Lung (tissue), 12 donors: ENCODE results near the gene TRERF1. TPM values are rescaled to one million over a fixed set of nuclear protein-coding genes. Genes with fewer than 3 reads are reported as not detected.

ENCODE experiments used
- ATAC-seq: fragments of 200-7000 bp; cut with Tn5 transposase; one replicate; pipeline ENCODE4 v1.9.1; 2020; ENCODE audit warnings: moderate number of reproducible peaks; ENCODE audit not compliant: insufficient read depth, low FRiP score
- DNase-seq, 3 donors: peaks; one replicate each; pipeline ENCODE4 v3.0.0-alpha.2; 2013 to 2017
- H3K27ac ChIP-seq, 2 donors: one replicate each; pipeline ENCODE4 v1.5.1; 2013; ENCODE audit warnings: mild to moderate bottlenecking in 2 of 2, moderate library complexity in 2 of 2, control low read depth in 1 of 2, inconsistent platforms in 1 of 2, low read depth in 1 of 2, low read length in 1 of 2
- H3K27me3 ChIP-seq, 3 donors: one replicate each; pipeline ENCODE4 v1.5.1; 2013; ENCODE audit warnings: low read length in 2 of 3; ENCODE audit not compliant: control insufficient read depth in 3 of 3, insufficient read depth in 3 of 3
- H3K36me3 ChIP-seq, 4 donors: one replicate each; pipeline ENCODE4 v1.5.1; 2013; ENCODE audit warnings: low read length in 4 of 4, mild to moderate bottlenecking in 1 of 4, moderate library complexity in 1 of 4; ENCODE audit not compliant: control insufficient read depth in 4 of 4, insufficient read depth in 4 of 4
- H3K4me1 ChIP-seq, 5 donors: one replicate each; pipeline ENCODE4 v1.5.1; 2013; ENCODE audit warnings: low read length in 5 of 5, mild to moderate bottlenecking in 2 of 5, moderate library complexity in 1 of 5; ENCODE audit not compliant: control insufficient read depth in 5 of 5, insufficient read depth in 5 of 5
- H3K4me3 ChIP-seq: one replicate; pipeline ENCODE4 v1.5.1; 2013; ENCODE audit warnings: mild to moderate bottlenecking, control low read depth, moderate library complexity
- H3K9ac ChIP-seq, 2 donors: one replicate each; pipeline ENCODE4 v1.5.1; 2013; ENCODE audit warnings: low read length in 2 of 2, control low read depth in 1 of 2; ENCODE audit not compliant: insufficient read depth in 1 of 2
- H3K9me3 ChIP-seq, 4 donors: one replicate each; pipeline ENCODE4 v1.5.1; 2013; ENCODE audit warnings: low read length in 3 of 4, mild to moderate bottlenecking in 1 of 4, moderate library complexity in 1 of 4; ENCODE audit not compliant: control insufficient read depth in 4 of 4, insufficient read depth in 3 of 4
- WGBS, 2 donors: extraction: QIAGEN DNeasy Blood & Tissue Kit; methylation state at CpG; one replicate each; pipeline ENCODE4 v1.1.7; 2013; 5-methylcytosine and 5-hydroxymethylcytosine counted together
- polyA plus RNA-seq, 2 donors: library from polyadenylated mRNA; stranded (reverse); fragments of 200-250 nt; gene quantifications; one replicate each; pipeline ENCODE4 v1.2.1, GENCODE V29; 2013
- total RNA-seq, 2 donors: library from RNA; depleted of rRNA in 1 of 2; stranded (reverse); fragments of >200 nt in 1 of 2; gene quantifications; one replicate each; pipeline ENCODE4 v1.2.1, GENCODE V29; 2014 to 2021
- TF ChIP-seq, protein P1 (sequence below): IDR thresholded peaks from 2 replicates; pipeline ENCODE4 v1.5.1; 2012; ENCODE audit warnings: mild to moderate bottlenecking; ENCODE audit errors: control extremely low read depth, extremely low read depth
- donor health status: control.
- donor health status: control.
- donor health status: Bipolar disorder and iron deficiency.
- donor health status: healthy.
- donor health status: DM: yes; HTN: yes; CAD: no.

TRERF1 gene
- total and polyA plus RNA-seq, 4 donors = 1.2 to 10.4 (median 3.3) TPM

DNA sequence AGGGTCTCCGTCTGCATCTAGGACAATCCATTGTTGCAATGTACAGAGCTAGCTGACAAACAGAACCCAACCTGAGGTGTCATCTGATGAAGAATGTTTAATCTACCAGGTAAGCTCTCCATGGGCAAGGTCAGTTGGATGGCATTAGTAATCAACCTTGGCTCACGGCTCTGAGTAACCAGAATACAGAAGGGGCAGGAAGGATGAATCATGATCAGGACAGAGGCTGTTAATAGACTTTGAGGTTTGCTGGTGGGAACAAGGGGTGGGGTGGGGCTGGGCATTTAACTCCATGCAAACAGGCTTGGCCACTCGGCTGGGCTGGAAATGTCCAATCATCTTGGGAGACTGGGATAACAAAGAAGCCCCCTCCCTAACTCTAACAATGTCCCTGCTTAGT lies 157.0 kb downstream of the TRERF1 start:
- Histone ChIP-seq H3K27me3 (no peaks in the 10 kb centered on the region), H3K4me3 (no peak overlapping the region), H3K9me3 (no peaks in the 10 kb centered on the region), H3K27ac (no peak overlapping the region), H3K9ac (no peak overlapping the region), H3K36me3 (peaks cover 0 to 2% (median 0%) of the 10 kb centered on the region in 4 donors), H3K4me1 (peaks cover 0 to 21% (median 8%) of the 10 kb centered on the region in 5 donors)
- ATAC-seq (no peak), DNase-seq (no peak)
- TF ChIP-seq, protein P1, sequence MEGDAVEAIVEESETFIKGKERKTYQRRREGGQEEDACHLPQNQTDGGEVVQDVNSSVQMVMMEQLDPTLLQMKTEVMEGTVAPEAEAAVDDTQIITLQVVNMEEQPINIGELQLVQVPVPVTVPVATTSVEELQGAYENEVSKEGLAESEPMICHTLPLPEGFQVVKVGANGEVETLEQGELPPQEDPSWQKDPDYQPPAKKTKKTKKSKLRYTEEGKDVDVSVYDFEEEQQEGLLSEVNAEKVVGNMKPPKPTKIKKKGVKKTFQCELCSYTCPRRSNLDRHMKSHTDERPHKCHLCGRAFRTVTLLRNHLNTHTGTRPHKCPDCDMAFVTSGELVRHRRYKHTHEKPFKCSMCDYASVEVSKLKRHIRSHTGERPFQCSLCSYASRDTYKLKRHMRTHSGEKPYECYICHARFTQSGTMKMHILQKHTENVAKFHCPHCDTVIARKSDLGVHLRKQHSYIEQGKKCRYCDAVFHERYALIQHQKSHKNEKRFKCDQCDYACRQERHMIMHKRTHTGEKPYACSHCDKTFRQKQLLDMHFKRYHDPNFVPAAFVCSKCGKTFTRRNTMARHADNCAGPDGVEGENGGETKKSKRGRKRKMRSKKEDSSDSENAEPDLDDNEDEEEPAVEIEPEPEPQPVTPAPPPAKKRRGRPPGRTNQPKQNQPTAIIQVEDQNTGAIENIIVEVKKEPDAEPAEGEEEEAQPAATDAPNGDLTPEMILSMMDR = no peak
- WGBS, 2 donors = 64% methylated on average over 3 of the region's 3 CpGs

DNA sequence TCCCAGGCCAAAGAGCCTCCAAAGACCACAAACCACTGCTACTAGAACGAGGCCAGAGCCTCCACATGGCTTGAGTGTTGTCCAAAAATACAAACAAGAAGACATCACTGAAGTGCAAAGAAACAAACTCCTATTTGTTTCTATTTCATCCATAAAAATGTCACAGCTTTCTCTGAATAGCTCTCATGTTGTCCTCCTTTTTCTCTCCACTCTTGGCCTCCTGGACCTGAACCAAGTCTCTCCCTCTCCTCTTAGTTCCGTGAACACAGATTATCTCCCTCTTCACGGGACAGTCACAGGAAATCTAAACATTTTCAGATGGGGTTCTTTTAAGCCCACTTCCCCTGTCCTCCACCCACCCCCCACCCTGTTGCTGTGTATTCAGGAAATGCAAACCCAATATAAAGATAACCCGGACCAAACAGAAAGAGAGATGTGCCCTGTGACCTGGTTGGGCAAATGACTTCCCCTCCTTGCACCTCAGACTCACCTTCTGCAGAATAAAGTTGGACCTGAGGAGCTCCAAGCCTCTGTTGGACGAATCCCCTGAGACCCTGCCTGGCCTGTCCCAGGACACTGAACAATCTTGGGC lies 158.2 kb downstream of the TRERF1 start:
- H3K27ac ChIP-seq = peak overlapping the region in 1 of 2 donors; percentile 55
- H3K36me3 ChIP-seq = no peaks in the 10 kb centered on the region
- DNase-seq (peak in 2 of 3 donors; percentile 48 to 77), ATAC-seq (no peak)
- H3K27me3 ChIP-seq = no peaks in the 10 kb centered on the region
- peaks cover 0 to 30% (median 12%) of the 10 kb centered on the region in 5 donors for H3K4me1 ChIP-seq
- 45 to 47% methylated on average over 5 of the region's 5 CpGs for WGBS, 2 donors
- no peak overlapping the region for H3K4me3 ChIP-seq
- H3K9ac ChIP-seq = no peak overlapping the region
- H3K9me3 ChIP-seq = no peaks in the 10 kb centered on the region
- TF ChIP-seq, protein P1 = no peak

DNA sequence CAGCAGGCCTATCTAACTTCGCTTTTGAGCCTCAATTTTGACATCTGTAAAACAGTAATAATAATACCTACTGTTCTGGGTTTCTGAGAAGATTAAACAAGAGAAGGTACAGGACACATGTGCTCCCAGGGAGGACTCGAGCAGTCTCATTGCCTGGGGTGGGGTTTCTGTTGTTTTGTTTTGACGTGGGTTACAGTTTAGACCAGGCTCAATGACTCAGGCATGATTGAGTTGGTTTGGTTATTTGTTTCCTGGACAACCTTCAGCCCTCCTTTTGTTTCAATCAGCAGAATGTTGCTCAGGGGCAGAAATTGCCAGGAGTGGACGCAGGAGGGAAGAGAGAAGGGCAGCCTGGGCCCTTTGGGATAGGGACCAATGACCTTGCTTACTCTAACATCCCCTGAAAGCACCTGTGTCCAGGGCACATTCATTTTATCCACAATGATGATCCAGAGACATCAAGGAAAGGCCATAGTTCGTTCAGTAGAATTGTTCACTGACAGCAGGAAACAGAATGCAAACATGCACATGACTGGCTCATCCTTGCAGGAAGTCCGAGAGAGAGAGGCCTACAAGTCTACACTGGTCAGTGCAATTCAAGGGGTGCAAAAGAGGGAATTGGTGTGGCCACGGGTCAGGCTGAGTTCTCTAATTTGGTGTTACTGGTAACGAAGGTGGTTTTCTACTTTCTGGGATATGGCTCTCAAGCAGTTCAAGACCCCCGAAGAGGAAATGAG lies 159.6 kb downstream of the TRERF1 start:
- no peak for ATAC-seq
- Histone ChIP-seq H3K36me3 (peaks cover 0 to 2% (median 0%) of the 10 kb centered on the region in 4 donors), H3K9ac (no peak overlapping the region), H3K4me1 (peaks cover 0 to 28% (median 12%) of the 10 kb centered on the region in 5 donors), H3K27ac (peak overlapping the region in 1 of 2 donors; percentile 65), H3K4me3 (no peak overlapping the region), H3K9me3 (no peaks in the 10 kb centered on the region), H3K27me3 (no peaks in the 10 kb centered on the region)
- no peak for DNase-seq
- WGBS, 2 donors = 72 to 75% methylated on average over 9 of the region's 9 CpGs
- TF ChIP-seq, protein P1 = no peak
